ENCODE results near the gene TMEM108.
"Not testable (repeated sequence)": the region's sequence is repeated elsewhere in the genome, so short reads cannot be mapped to it uniquely, and the experiment has no call there.

GRCh38 chr3:133015573-133015972, 22.6 kb upstream of the TMEM108 start:
- TF ChIP-seq CTCF (optimal IDR thresholded peaks at IDR 0.05 in 1 of 3, IDR thresholded peaks at IDR 0.05 in 1 of 3, conservative IDR thresholded peaks at IDR 0.05 in 1 of 3; ENCODE audit: extremely low read depth in 1 of 3, insufficient read depth in 2 of 3, low read length in 3 of 3); EZH2 (IDR thresholded peaks at IDR 0.05; ENCODE audit: low read length): not testable (repeated sequence)

All from keratinocyte (primary cell).